ENCODE data around the gene CPOX.
"Not testable (repeated sequence)": the region's sequence is repeated elsewhere in the genome, so short reads cannot be mapped to it uniquely, and the experiment has no call there.

Gene CPOX

GRCh38 chr3:98593046-98593936 is at the start of gene CPOX:
Gene CPOX, minus strand, starts transcription at chr3:98593611. Its CDS starts 107 bp downstream, at chr3:98593504.
- peak; percentile 88 for DNase-seq

GRCh38 chr3:98642769-98643168 is 49.4 kb upstream of the CPOX start:
- not testable (repeated sequence) for DNase-seq

- DNase-seq: not testable (repeated sequence)
Measured at GRCh38 chr3:98641756-98642155, 48.3 kb upstream of the CPOX start.

- DNase-seq: not testable (repeated sequence)
Measured at GRCh38 chr3:98638515-98638914, 45.1 kb upstream of the CPOX start.

- no peak for DNase-seq
Measured at GRCh38 chr3:98630416-98630815, 37.0 kb upstream of the CPOX start.

- no peak for DNase-seq
Measured at GRCh38 chr3:98628317-98628716, 34.9 kb upstream of the CPOX start.

- no peak for DNase-seq
Measured at GRCh38 chr3:98626151-98626550, 32.7 kb upstream of the CPOX start.

GRCh38 chr3:98623572-98624280 is 30.3 kb upstream of the CPOX start:
- no peak for DNase-seq

- no peak for DNase-seq
Measured at GRCh38 chr3:98617841-98618240, 24.4 kb upstream of the CPOX start.

- DNase-seq: no peak
Measured at GRCh38 chr3:98613616-98614015, 20.2 kb upstream of the CPOX start.

- no peak for DNase-seq
Measured at GRCh38 chr3:98612996-98613517, 19.6 kb upstream of the CPOX start.

GRCh38 chr3:98612587-98612986 is 19.2 kb upstream of the CPOX start:
- DNase-seq: no peak

GRCh38 chr3:98608029-98608428 is 14.6 kb upstream of the CPOX start:
- no peak for DNase-seq

GRCh38 chr3:98603580-98603979 is 10.2 kb upstream of the CPOX start:
- no peak for DNase-seq

GRCh38 chr3:98602078-98602678 is 8.8 kb upstream of the CPOX start:
- peak; percentile 24 to 60 for DNase-seq

GRCh38 chr3:98601180-98601579 is 7.8 kb upstream of the CPOX start:
- no peak for DNase-seq

GRCh38 chr3:98600412-98601095 is 7.1 kb upstream of the CPOX start:
- DNase-seq: no peak

GRCh38 chr3:98599647-98600411 is 6.4 kb upstream of the CPOX start:
- no peak for DNase-seq

- no peak for DNase-seq
Measured at GRCh38 chr3:98598492-98598891, 5.1 kb upstream of the CPOX start.

- DNase-seq: peak; percentile 19 to 33
Measured at GRCh38 chr3:98596541-98597500, 3.4 kb upstream of the CPOX start.

GRCh38 chr3:98596087-98596486 is 2.7 kb upstream of the CPOX start:
- no peak for DNase-seq

Data from NCI-H2081 (cell line).